ENCODE measurements around the gene LRIG3. TPM values are rescaled to one million over a fixed set of nuclear protein-coding genes. Genes with fewer than 3 reads are reported as not detected.

LRIG3 gene
- total RNA-seq, 1 donor from 2014 or later: not detected

DNA sequence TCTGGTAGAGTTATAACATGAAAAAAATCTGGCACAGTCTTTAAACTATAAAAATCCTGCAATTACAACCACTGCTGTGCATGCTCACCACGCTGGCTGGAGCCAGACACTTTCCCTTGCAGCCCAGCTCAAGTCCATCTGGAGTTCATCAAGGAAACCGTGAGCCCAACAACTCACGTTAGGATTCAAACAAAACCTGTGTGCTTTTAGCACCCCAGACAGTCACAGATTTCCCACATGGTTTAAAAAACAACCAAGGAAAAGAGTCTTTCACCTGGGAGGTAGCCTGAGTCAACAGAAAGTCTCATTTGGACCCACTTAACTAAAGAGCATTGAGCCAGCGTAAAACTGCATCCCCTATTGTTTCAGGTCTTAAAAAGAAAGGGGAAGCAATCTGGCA lies 4.7 kb downstream of the LRIG3 start:
- DNase-seq: no peak
- Mint-ChIP-seq H3K36me3 (ENCODE audit: low read depth) (no peaks in the 10 kb centered on the region), H3K4me1 (peaks cover 5% of the 10 kb centered on the region), H3K27ac (no peak overlapping the region), H3K4me3 (no peak overlapping the region), H3K9me3 (no peaks in the 10 kb centered on the region), H3K27me3 (peaks cover 26% of the 10 kb centered on the region)
- ATAC-seq (ENCODE audit: low read depth): no peak
- intact Hi-C loops (cut with micrococcal nuclease): no loop called here
- POLR2A ChIA-PET: no interaction called here
- TF ChIP-seq, protein P1, sequence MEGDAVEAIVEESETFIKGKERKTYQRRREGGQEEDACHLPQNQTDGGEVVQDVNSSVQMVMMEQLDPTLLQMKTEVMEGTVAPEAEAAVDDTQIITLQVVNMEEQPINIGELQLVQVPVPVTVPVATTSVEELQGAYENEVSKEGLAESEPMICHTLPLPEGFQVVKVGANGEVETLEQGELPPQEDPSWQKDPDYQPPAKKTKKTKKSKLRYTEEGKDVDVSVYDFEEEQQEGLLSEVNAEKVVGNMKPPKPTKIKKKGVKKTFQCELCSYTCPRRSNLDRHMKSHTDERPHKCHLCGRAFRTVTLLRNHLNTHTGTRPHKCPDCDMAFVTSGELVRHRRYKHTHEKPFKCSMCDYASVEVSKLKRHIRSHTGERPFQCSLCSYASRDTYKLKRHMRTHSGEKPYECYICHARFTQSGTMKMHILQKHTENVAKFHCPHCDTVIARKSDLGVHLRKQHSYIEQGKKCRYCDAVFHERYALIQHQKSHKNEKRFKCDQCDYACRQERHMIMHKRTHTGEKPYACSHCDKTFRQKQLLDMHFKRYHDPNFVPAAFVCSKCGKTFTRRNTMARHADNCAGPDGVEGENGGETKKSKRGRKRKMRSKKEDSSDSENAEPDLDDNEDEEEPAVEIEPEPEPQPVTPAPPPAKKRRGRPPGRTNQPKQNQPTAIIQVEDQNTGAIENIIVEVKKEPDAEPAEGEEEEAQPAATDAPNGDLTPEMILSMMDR (IDR thresholded peaks at IDR 0.05): no peak
- CTCF ChIA-PET: no interaction called here

DNA sequence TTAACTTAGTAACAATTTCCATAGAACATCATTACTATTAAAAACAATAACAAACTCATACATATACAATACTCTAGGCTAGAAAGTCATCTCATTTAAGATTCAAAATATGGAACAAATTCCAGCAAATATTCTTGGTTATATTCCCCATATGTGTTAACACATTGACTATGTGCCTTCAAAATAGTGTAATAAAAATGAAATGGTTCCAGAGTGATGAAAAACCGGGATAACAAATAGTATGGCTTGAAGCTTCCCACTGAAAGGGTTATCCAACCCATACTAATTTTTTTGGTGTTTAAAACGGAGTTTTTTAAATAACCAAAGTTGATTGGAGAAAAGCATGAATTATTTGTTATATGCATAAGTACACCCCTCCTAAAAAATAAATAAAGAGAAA lies 5.3 kb downstream of the LRIG3 start:
- Mint-ChIP-seq H3K27me3 (peaks cover 24% of the 10 kb centered on the region), H3K9me3 (no peaks in the 10 kb centered on the region), H3K4me1 (no peaks in the 10 kb centered on the region), H3K27ac (no peak overlapping the region), H3K36me3 (ENCODE audit: low read depth) (no peaks in the 10 kb centered on the region), H3K4me3 (no peak overlapping the region)
- TF ChIP-seq, protein P1 (IDR thresholded peaks at IDR 0.05): no peak
- DNase-seq (no peak), ATAC-seq (ENCODE audit: low read depth) (no peak)
- ChIA-PET POLR2A (no interaction called here), CTCF (no interaction called here)
- intact Hi-C loops (cut with micrococcal nuclease): no loop called here

DNA sequence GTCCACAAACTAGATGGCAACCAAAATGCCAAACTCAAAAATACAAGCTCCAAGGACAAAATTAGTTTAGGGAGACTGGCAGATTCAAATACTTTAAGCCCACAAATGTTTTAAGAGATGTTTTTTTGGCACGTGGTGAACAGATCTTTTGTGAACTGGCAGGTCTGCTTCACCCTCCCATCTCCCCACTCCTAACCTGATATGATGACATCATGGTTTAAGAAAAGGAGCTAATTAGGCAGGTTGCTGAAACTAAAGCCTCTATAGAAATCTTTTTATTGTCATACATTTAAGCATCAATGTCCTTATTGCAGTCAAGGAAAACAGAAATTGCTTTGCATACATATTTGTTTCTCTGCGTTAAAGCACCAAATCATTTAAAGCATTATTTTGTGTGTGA lies 5.8 kb downstream of the LRIG3 start:
- ChIA-PET POLR2A (no interaction called here), CTCF (no interaction called here)
- Mint-ChIP-seq H3K36me3 (ENCODE audit: low read depth) (no peaks in the 10 kb centered on the region), H3K27me3 (peaks cover 22% of the 10 kb centered on the region), H3K27ac (no peak overlapping the region), H3K4me1 (no peaks in the 10 kb centered on the region), H3K4me3 (no peak overlapping the region), H3K9me3 (no peaks in the 10 kb centered on the region)
- DNase-seq (no peak), ATAC-seq (ENCODE audit: low read depth) (no peak)
- TF ChIP-seq, protein P1 (IDR thresholded peaks at IDR 0.05): no peak
- intact Hi-C loops (cut with micrococcal nuclease): no loop called here

DNA sequence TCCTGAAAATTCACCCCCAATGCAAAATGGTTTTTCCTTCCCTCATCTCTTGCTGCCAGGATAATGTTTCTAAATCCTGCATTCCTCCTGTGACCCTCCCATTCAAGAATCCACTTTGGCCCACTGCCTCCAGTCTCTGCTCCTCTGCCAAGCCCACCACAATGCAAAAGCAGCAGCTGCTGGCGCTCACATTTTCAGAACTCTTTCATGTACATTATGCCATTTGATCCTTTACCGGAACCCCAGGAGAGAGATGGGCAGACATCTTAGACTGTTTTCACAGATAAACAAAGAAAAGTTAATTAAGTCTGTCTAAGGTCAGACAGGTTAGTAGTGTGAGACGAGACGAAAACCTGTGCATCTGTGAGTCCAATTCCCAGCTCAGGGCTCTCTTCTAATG lies 12.9 kb downstream of the LRIG3 start:
- Mint-ChIP-seq H3K27me3 (no peaks in the 10 kb centered on the region), H3K9me3 (peaks cover 5% of the 10 kb centered on the region), H3K4me1 (no peaks in the 10 kb centered on the region), H3K4me3 (no peak overlapping the region), H3K36me3 (ENCODE audit: low read depth) (no peaks in the 10 kb centered on the region), H3K27ac (no peak overlapping the region)
- DNase-seq: no peak
- no peak for ATAC-seq (ENCODE audit: low read depth)
- CTCF ChIA-PET: no interaction called here
- intact Hi-C loops (cut with micrococcal nuclease): no loop called here
- TF ChIP-seq, protein P1 (IDR thresholded peaks at IDR 0.05): no peak
- POLR2A ChIA-PET: no interaction called here

DNA sequence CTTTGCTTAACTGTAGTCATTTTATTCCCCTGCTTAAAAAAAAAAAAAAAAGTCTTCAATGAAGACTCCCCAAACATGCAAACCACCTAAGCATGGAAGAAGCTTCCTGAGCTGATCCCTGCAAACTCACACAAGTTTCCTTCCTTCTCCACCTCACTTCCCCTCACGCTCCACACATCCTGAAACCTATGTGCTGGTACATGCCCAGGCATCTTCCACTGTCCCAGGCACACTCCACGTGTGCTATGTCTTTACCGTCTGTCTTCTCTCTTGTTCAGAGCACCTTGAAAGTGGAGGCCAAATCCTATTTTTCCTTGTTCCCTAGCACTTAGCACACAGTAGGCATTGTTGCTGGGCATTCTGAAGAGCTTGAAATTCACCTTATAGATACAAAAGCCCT lies 13.4 kb downstream of the LRIG3 start:
- H3K36me3 Mint-ChIP-seq (ENCODE audit: low read depth): no peaks in the 10 kb centered on the region
- CTCF ChIA-PET: no interaction called here
- peaks cover 5% of the 10 kb centered on the region for H3K9me3 Mint-ChIP-seq
- H3K27ac Mint-ChIP-seq: no peak overlapping the region
- H3K4me3 Mint-ChIP-seq: no peak overlapping the region
- intact Hi-C loops (cut with micrococcal nuclease): no loop called here
- no peaks in the 10 kb centered on the region for H3K4me1 Mint-ChIP-seq
- POLR2A ChIA-PET: no interaction called here
- TF ChIP-seq, protein P1 (IDR thresholded peaks at IDR 0.05): no peak
- ATAC-seq (ENCODE audit: low read depth) (no peak), DNase-seq (no peak)
- H3K27me3 Mint-ChIP-seq: no peaks in the 10 kb centered on the region
